ENCODE data around the gene EDIL3.

DNA sequence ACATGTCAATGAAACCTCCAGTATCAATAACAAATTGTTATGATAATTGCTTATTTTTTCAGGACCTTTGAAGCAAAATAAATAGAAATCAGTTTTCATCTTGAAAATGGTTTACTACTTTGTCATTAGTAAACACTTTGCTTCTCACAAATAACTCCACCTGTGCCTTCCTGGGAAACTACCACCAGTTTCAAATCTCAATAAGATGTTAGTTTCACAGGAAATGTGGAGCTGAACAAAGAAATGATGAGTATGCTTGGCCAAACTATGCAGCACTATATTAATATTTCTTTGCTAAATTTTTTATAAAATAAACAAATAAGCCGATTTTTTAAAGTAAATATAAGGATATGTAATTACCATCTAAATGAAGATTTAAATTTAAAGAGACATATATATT is 442.5 kb downstream of the EDIL3 start:
- TF ChIP-seq FOS (IDR thresholded peaks at IDR 0.05; ENCODE audit: borderline replicate concordance, extremely low read depth, insufficient read length), result no peak
- no peak for TF ChIP-seq CHD2 (IDR thresholded peaks at IDR 0.05; ENCODE audit: borderline replicate concordance, low read depth, low read length)
- TF ChIP-seq EGR1 (IDR thresholded peaks at IDR 0.05; ENCODE audit: borderline replicate concordance in 1 of 2, low read depth in 2 of 2, low read length in 2 of 2), result no peak
- TF ChIP-seq POLR2A (IDR thresholded peaks at IDR 0.05; ENCODE audit: low read depth, low read length), result no peak
- TF ChIP-seq, protein P1, sequence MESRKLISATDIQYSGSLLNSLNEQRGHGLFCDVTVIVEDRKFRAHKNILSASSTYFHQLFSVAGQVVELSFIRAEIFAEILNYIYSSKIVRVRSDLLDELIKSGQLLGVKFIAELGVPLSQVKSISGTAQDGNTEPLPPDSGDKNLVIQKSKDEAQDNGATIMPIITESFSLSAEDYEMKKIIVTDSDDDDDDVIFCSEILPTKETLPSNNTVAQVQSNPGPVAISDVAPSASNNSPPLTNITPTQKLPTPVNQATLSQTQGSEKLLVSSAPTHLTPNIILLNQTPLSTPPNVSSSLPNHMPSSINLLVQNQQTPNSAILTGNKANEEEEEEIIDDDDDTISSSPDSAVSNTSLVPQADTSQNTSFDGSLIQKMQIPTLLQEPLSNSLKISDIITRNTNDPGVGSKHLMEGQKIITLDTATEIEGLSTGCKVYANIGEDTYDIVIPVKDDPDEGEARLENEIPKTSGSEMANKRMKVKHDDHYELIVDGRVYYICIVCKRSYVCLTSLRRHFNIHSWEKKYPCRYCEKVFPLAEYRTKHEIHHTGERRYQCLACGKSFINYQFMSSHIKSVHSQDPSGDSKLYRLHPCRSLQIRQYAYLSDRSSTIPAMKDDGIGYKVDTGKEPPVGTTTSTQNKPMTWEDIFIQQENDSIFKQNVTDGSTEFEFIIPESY (IDR thresholded peaks at IDR 0.05), result no peak
- no peak for TF ChIP-seq POLR2AphosphoS5 (IDR thresholded peaks at IDR 0.05; ENCODE audit: low read length)
- no peak for TF ChIP-seq EP300 (IDR thresholded peaks at IDR 0.05; ENCODE audit: borderline replicate concordance in 1 of 2, control insufficient read depth in 1 of 2, low read depth in 2 of 2, low read length in 2 of 2)
